Uterus (tissue), 4 donors: Measurements from ENCODE around the gene SCN3A. TPM values are rescaled to one million over a fixed set of nuclear protein-coding genes. Genes with fewer than 3 reads are reported as not detected.

ENCODE experiments used
- DNase-seq, 2 donors: peaks; one replicate each; pipeline ENCODE4 v3.0.0-alpha.2; 2019 to 2020
- H3K27ac ChIP-seq, 2 donors: fragments of 200-600 bp; sonication (generic); 1 replicate in 1 of 2; 2 replicates in 1 of 2; pipeline ENCODE4 v1.5.1; 2016 to 2018
- H3K27me3 ChIP-seq, 2 donors: fragments of 200-600 bp; sonication (generic); one replicate each; pipeline ENCODE4 v1.5.1; 2018 to 2019; ENCODE audit warnings: control low read depth in 1 of 2
- H3K36me3 ChIP-seq, 2 donors: fragments of 200-600 bp; sonication (generic); one replicate each; pipeline ENCODE4 v1.5.1; 2019; ENCODE audit warnings: control low read depth in 1 of 2
- H3K4me1 ChIP-seq, 2 donors: fragments of 200-600 bp; sonication (generic); one replicate each; pipeline ENCODE4 v1.5.1; 2018 to 2019; ENCODE audit warnings: control low read depth in 1 of 2
- H3K4me3 ChIP-seq, 2 donors: fragments of 200-600 bp; sonication (generic); 1 replicate in 1 of 2; 2 replicates in 1 of 2; pipeline ENCODE4 v1.5.1; 2018 to 2019; ENCODE audit warnings: mild to moderate bottlenecking in 1 of 2
- H3K9me3 ChIP-seq, 2 donors: fragments of 200-600 bp; sonication (generic); one replicate each; pipeline ENCODE4 v1.5.1; 2019; ENCODE audit warnings: control low read depth in 1 of 2
- POLR2A ChIP-seq, 2 donors: fragments of 450-650 bp; IDR thresholded peaks; one replicate each; pipeline ENCODE4 v1.6.1; 2016; ENCODE audit warnings: antibody characterized with exemption in 2 of 2, mild to moderate bottlenecking in 1 of 2, moderate library complexity in 1 of 2
- intact Hi-C: fragments of 100-400 bp; cut with DNase I; formaldehyde crosslinking; loops from one replicate; pipeline ENCODE4 v1.15.1; 2023; ENCODE audit warnings: low total_unique reads
- total RNA-seq, 4 donors: library from RNA; depleted of rRNA in 3 of 4; stranded (reverse); fragments of >200 nt in 3 of 4; gene quantifications; one replicate each; pipeline versions ENCODE4 v1.1.0 to v1.2.4, GENCODE V29; 2014 to 2023
- TF ChIP-seq, protein P1 (sequence below), 4 experiments: fragments of 200-600 bp in 2 of 4; fragments of 450-650 bp in 2 of 4; sonication (generic) in 2 of 4; IDR thresholded peaks; one replicate each; pipeline ENCODE4 v1.5.1; 2016 to 2019; ENCODE audit warnings: antibody characterized with exemption in 4 of 4, mild to moderate bottlenecking in 2 of 4, moderate library complexity in 1 of 4
- donor health status: DM: yes; HTN: yes; CAD: no.

SCN3A gene
- total RNA-seq, 4 donors from 2014 or later, result 2.4 to 18.4 (median 5.2) TPM

GRCh38 chr2:165227571-165227970 lies 23.7 kb upstream of the SCN3A start:
- H3K27ac ChIP-seq, result no peak overlapping the region
- no peaks in the 10 kb centered on the region for H3K4me1 ChIP-seq
- H3K9me3 ChIP-seq, result no peaks in the 10 kb centered on the region
- intact Hi-C loops, result no loop called here
- H3K4me3 ChIP-seq, result no peak overlapping the region
- DNase-seq, result no peak
- no peaks in the 10 kb centered on the region for H3K36me3 ChIP-seq
- no peaks in the 10 kb centered on the region for H3K27me3 ChIP-seq
- no peak for TF ChIP-seq POLR2A (IDR thresholded peaks at IDR 0.05)
- TF ChIP-seq, protein P1, sequence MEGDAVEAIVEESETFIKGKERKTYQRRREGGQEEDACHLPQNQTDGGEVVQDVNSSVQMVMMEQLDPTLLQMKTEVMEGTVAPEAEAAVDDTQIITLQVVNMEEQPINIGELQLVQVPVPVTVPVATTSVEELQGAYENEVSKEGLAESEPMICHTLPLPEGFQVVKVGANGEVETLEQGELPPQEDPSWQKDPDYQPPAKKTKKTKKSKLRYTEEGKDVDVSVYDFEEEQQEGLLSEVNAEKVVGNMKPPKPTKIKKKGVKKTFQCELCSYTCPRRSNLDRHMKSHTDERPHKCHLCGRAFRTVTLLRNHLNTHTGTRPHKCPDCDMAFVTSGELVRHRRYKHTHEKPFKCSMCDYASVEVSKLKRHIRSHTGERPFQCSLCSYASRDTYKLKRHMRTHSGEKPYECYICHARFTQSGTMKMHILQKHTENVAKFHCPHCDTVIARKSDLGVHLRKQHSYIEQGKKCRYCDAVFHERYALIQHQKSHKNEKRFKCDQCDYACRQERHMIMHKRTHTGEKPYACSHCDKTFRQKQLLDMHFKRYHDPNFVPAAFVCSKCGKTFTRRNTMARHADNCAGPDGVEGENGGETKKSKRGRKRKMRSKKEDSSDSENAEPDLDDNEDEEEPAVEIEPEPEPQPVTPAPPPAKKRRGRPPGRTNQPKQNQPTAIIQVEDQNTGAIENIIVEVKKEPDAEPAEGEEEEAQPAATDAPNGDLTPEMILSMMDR (IDR thresholded peaks at IDR 0.05), result no peak

GRCh38 chr2:165224941-165225340 lies 21.1 kb upstream of the SCN3A start:
- Histone ChIP-seq H3K36me3 (no peaks in the 10 kb centered on the region), H3K27ac (no peak overlapping the region), H3K27me3 (no peaks in the 10 kb centered on the region), H3K9me3 (no peaks in the 10 kb centered on the region), H3K4me1 (no peaks in the 10 kb centered on the region), H3K4me3 (no peak overlapping the region)
- TF ChIP-seq, protein P1 (IDR thresholded peaks at IDR 0.05), result no peak
- DNase-seq, result no peak
- intact Hi-C loops, result no loop called here

DNA sequence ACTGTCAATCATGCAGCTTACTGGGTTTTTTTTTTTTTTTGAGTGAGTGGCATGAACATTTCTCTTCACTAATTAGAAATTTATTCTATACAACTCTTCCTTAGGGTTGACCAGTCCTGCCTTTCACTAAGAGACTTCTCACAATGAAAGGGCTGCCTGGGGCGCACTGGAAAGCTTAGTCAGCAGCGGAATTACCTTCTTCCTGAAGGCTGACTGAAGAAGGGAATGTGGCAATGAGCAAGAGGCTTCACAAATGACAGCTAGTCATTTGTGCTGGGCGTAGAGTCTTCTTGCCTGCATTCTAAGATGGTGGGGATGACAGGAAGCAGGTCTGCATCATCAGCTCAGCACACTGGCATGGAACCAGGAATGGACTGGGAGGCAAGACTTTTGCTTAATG lies 15.6 kb upstream of the SCN3A start:
- H3K4me3 ChIP-seq, result no peak overlapping the region
- TF ChIP-seq, protein P1 (IDR thresholded peaks at IDR 0.05), result no peak
- no peak for TF ChIP-seq POLR2A (IDR thresholded peaks at IDR 0.05)
- DNase-seq, result no peak
- H3K9me3 ChIP-seq, result no peaks in the 10 kb centered on the region
- intact Hi-C loops, result no loop called here
- H3K27me3 ChIP-seq, result no peaks in the 10 kb centered on the region
- H3K4me1 ChIP-seq, result no peaks in the 10 kb centered on the region
- H3K36me3 ChIP-seq, result no peaks in the 10 kb centered on the region
- no peak overlapping the region for H3K27ac ChIP-seq

DNA sequence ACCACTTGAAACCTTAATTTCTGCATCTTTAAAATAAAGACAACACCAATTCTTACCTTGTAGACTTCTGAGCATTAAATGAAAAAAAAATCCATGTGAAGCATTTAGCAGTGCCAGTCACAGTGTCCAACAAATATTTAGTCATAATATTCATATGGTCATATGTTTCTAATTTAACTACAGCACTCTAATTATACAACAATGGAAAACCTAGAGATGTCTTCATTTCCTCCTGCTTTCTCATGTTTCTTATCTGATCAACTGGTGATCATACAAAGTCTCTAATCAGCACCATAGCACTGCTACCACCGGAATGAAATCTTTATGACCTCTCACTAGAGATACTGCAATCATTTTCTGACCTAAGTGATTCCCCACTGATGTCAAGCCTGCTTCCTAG lies 10.2 kb upstream of the SCN3A start:
- Histone ChIP-seq H3K4me1 (no peaks in the 10 kb centered on the region), H3K27me3 (no peaks in the 10 kb centered on the region), H3K9me3 (no peaks in the 10 kb centered on the region), H3K36me3 (no peaks in the 10 kb centered on the region), H3K27ac (no peak overlapping the region), H3K4me3 (no peak overlapping the region)
- TF ChIP-seq, protein P1 (IDR thresholded peaks at IDR 0.05), result no peak
- no peak for TF ChIP-seq POLR2A (IDR thresholded peaks at IDR 0.05)
- no peak for DNase-seq
- intact Hi-C loops, result no loop called here

DNA sequence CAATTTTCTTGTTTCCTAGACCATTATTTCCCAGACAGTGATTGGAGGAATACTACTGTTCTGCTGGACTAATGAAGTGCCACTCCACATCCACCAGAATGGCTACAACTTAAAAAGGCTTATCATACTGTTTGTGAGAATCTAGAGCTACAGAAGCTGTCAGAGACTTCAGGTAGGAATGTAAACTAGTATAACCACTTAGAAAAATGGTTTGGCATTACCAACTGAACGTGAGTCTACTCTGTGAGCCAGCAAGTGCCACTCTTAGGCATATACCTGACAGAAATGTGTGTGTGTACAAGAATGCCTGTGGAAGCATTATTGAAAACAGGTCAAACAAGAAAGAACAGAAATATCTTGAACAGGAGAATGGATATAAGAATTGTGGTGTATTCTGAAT lies 4.2 kb upstream of the SCN3A start:
- TF ChIP-seq POLR2A (IDR thresholded peaks at IDR 0.05), result no peak
- TF ChIP-seq, protein P1 (IDR thresholded peaks at IDR 0.05), result no peak
- H3K36me3 ChIP-seq, result no peaks in the 10 kb centered on the region
- no peak overlapping the region for H3K27ac ChIP-seq
- intact Hi-C loops, result no loop called here
- H3K4me1 ChIP-seq, result no peaks in the 10 kb centered on the region
- DNase-seq, result no peak
- no peaks in the 10 kb centered on the region for H3K27me3 ChIP-seq
- no peak overlapping the region for H3K4me3 ChIP-seq
- H3K9me3 ChIP-seq, result no peaks in the 10 kb centered on the region
